Panc1 (cell line): ENCODE measurements around the gene ARHGAP8.

Experiments
- TCF7L2 ChIP-seq: IDR thresholded peaks from 2 replicates; pipeline ENCODE4 v1.6.1; 2011; ENCODE audit warnings: mild to moderate bottlenecking, low read depth, low read length, inconsistent platforms
- TF ChIP-seq, protein P1 (sequence below): fragments of 450-650 bp; IDR thresholded peaks from 2 replicates; pipeline ENCODE4 v1.5.1; 2017; ENCODE audit warnings: mild to moderate bottlenecking

DNA sequence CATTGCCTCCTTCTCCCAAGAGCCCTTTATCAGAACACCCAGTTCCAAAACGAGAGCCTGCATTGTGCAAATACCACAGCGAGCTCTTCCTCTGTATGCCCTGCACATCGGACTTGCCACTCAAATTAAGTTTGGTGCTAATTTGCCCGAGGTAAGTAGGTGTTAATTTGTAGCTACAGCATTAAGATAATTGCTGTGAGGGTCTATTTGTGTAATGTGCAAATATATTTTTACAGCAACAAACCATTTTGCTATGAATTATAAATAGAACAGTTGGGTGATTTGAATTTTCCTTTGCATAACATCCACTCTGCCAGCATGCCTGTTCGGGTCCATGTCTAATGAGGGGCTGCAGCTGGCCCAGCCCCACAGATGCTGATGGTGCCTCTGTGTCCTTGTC is 8.1 kb downstream of the ARHGAP8 start:
- no peak for TF ChIP-seq TCF7L2
- TF ChIP-seq, protein P1, sequence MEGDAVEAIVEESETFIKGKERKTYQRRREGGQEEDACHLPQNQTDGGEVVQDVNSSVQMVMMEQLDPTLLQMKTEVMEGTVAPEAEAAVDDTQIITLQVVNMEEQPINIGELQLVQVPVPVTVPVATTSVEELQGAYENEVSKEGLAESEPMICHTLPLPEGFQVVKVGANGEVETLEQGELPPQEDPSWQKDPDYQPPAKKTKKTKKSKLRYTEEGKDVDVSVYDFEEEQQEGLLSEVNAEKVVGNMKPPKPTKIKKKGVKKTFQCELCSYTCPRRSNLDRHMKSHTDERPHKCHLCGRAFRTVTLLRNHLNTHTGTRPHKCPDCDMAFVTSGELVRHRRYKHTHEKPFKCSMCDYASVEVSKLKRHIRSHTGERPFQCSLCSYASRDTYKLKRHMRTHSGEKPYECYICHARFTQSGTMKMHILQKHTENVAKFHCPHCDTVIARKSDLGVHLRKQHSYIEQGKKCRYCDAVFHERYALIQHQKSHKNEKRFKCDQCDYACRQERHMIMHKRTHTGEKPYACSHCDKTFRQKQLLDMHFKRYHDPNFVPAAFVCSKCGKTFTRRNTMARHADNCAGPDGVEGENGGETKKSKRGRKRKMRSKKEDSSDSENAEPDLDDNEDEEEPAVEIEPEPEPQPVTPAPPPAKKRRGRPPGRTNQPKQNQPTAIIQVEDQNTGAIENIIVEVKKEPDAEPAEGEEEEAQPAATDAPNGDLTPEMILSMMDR = no peak
